K562 (cell line): ENCODE data around the gene ARV1. TPM values are rescaled to one million over a fixed set of nuclear protein-coding genes. Genes with fewer than 3 reads are reported as not detected.

Experiments
- BDP1 ChIP-seq: IDR thresholded peaks from 3 replicates; pipeline ENCODE4 v1.6.1; 2011; ENCODE audit not compliant: insufficient read length, insufficient read depth
- CEBPG ChIP-seq, 3 experiments: fragments of 200-800 bp in 1 of 3; sonication (Bioruptor generic) in 1 of 3; sonication (generic) in 1 of 3; formaldehyde crosslinking in 1 of 3; IDR thresholded peaks in 2 of 3; conservative IDR thresholded peaks in 1 of 3; 2 replicates each; pipeline versions ENCODE4 v1.6.1 to v1.8.0; 2016 to 2022; ENCODE audit warnings: missing compliant biosample characterization in 2 of 3, missing genetic modification characterization in 2 of 3, mild to moderate bottlenecking in 1 of 3, missing genetic modification reagents in 1 of 3
- HDAC8 ChIP-seq: fragments of 450-650 bp; IDR thresholded peaks from 2 replicates; pipeline ENCODE4 v1.6.1; 2016; ENCODE audit warnings: mild to moderate bottlenecking, missing genetic modification characterization, moderate library complexity, missing compliant biosample characterization
- KDM4B ChIP-seq, 2 experiments: fragments of 450-650 bp in 1 of 2; sonication (generic) in 1 of 2; IDR thresholded peaks; 2 replicates each; pipeline ENCODE4 v1.6.1; 2016 to 2017; ENCODE audit warnings: borderline replicate concordance in 2 of 2, antibody characterized with exemption in 1 of 2, low read depth in 1 of 2, mild to moderate bottlenecking in 1 of 2
- KLF13 ChIP-seq: fragments of 450-650 bp; IDR thresholded peaks from 2 replicates; pipeline ENCODE4 v1.6.1; 2016; ENCODE audit warnings: missing genetic modification characterization, low read depth, mild to moderate bottlenecking, missing compliant biosample characterization, moderate library complexity, borderline replicate concordance
- MNT ChIP-seq, 2 experiments: fragments of 450-650 bp; conservative IDR thresholded peaks; 2 replicates each; pipeline ENCODE4 v1.6.1; 2017; ENCODE audit warnings: mild to moderate bottlenecking in 2 of 2, moderate library complexity in 2 of 2
- NCOA6 ChIP-seq: fragments of 450-650 bp; IDR thresholded peaks from 2 replicates; pipeline ENCODE4 v1.6.1; 2017; ENCODE audit warnings: mild to moderate bottlenecking
- RBM17 ChIP-seq: fragments of 200-400 bp; formaldehyde crosslinking; IDR thresholded peaks from 2 replicates; pipeline ENCODE4 v1.6.1; 2017; ENCODE audit warnings: low read depth, mild to moderate bottlenecking, low read length, borderline replicate concordance
- RNF2 ChIP-seq: sonication (generic); IDR thresholded peaks from 2 replicates; pipeline ENCODE4 v1.6.1; 2016
- SMAD2 ChIP-seq: fragments of 150-350 bp; IDR thresholded peaks from 2 replicates; pipeline ENCODE4 v1.6.1; 2014; ENCODE audit warnings: low read depth, mild to moderate bottlenecking, low read length
- TFAP4 ChIP-seq: sonication (generic); formaldehyde crosslinking; IDR thresholded peaks from 2 replicates; pipeline ENCODE4 v1.8.0; 2022; ENCODE audit warnings: missing genetic modification reagents, mild to moderate bottlenecking, moderate library complexity, borderline replicate concordance
- THAP7 ChIP-seq: fragments of 250-450 bp; sonication (Bioruptor Pico); IDR thresholded peaks from 2 replicates; pipeline ENCODE4 v1.5.0; 2021
- TOE1 ChIP-seq, 2 experiments: fragments of 450-650 bp in 1 of 2; sonication (generic) in 1 of 2; formaldehyde crosslinking in 1 of 2; IDR thresholded peaks; 2 replicates each; pipeline versions ENCODE4 v1.7.1 to v1.8.0; 2016 to 2022; ENCODE audit warnings: borderline replicate concordance in 2 of 2, mild to moderate bottlenecking in 2 of 2, antibody characterized with exemption in 1 of 2, inconsistent platforms in 1 of 2, low read depth in 1 of 2, missing genetic modification reagents in 1 of 2, moderate library complexity in 1 of 2
- ZBTB26 ChIP-seq: fragments of 450-650 bp; formaldehyde crosslinking; IDR thresholded peaks from 2 replicates; pipeline ENCODE4 v1.4.0; 2022; ENCODE audit warnings: missing genetic modification characterization
- ZBTB49 ChIP-seq: sonication (generic); formaldehyde crosslinking; IDR thresholded peaks from 2 replicates; pipeline ENCODE4 v1.8.0; 2022; ENCODE audit warnings: missing genetic modification reagents, mild to moderate bottlenecking, borderline replicate concordance
- ZNF384 ChIP-seq: IDR thresholded peaks from 2 replicates; pipeline ENCODE4 v1.6.1; 2012; ENCODE audit warnings: low read depth, low read length, improper control_type of control experiment
- ZNF41 ChIP-seq: fragments of 250-450 bp; sonication (Bioruptor Pico); conservative IDR thresholded peaks from 2 replicates; pipeline ENCODE4 v1.4.0; 2020; ENCODE audit warnings: mild to moderate bottlenecking
- ZSCAN29 ChIP-seq: fragments of 450-650 bp; IDR thresholded peaks from 2 replicates; pipeline ENCODE4 v1.6.1; 2017
- polyA plus RNA-seq, 8 experiments: library from polyadenylated mRNA; depleted of rRNA in 4 of 8; stranded (reverse) in 5 of 8; unstranded in 3 of 8; fragments of >200 nt; fragmentation: Nextera tagmentation in 2 of 8; fragmentation: Illumina TruSeq in 1 of 8; extraction: Ambion mirVana in 2 of 8; extraction: Trizol in 1 of 8; gene quantifications; 2 replicates each; pipeline versions ENCODE4 v1.2.1 to v1.2.3, GENCODE V29; 2011 to 2014; ENCODE audit warnings: inconsistent platforms in 1 of 8, missing spikeins in 1 of 8
- total RNA-seq, 7 experiments: library from RNA; depleted of rRNA in 6 of 7; stranded (reverse); fragments of >200 nt in 6 of 7; fragmentation: Illumina TruSeq in 2 of 7; extraction: Trizol in 2 of 7; gene quantifications; 2 replicates each; pipeline versions ENCODE4 v1.2.1 to v1.2.3, GENCODE V29; 2011 to 2021; ENCODE audit warnings: low replicate concordance in 1 of 7

ARV1 gene
- total and polyA plus RNA-seq, 9 of the 15 experiments (the other 6 are each of a cell fraction or from before 2014, with no cell fraction given) = 54.8 to 139 (median 74.0) TPM

GRCh38 chr1:231039161-231040018 lies 60.5 kb downstream of the ARV1 start (continued):
- TF ChIP-seq CEBPG (CRISPR knock-in tag; IDR thresholded peaks at IDR 0.05) (peak; percentile 48), CEBPG (tag; conservative IDR thresholded peaks at IDR 0.05 in 1 of 2, IDR thresholded peaks at IDR 0.05 in 1 of 2) (peak in 1 of 2 experiments; percentile 17; a peak in 1 of 4 replicates), MNT (conservative IDR thresholded peaks at IDR 0.05) (peak; percentile 24 to 69; a peak in 2 of 4 replicates), BDP1 (no peak), ZBTB26 (CRISPR knock-in tag) (no peak), THAP7 (CRISPR knock-in tag) (0 out of 2 replicates have a peak, but pooled peaks have one; percentile 18), ZBTB49 (CRISPR knock-in tag) (no peak), HDAC8 (tag) (no peak), KDM4B (IDR thresholded peaks at IDR 0.05; ENCODE audit: borderline replicate concordance in 2 of 2, low read depth in 1 of 2) (no peak; a peak in 1 of 4 replicates), RNF2 (peak; percentile 42; the same call in 1 of the 2 replicates), SMAD2 (no peak), ZSCAN29 (peak; percentile 72), NCOA6 (no peak), ZNF384 (no peak), ZNF41 (CRISPR knock-in tag) (no peak), TFAP4 (CRISPR knock-in tag) (peak; percentile 79; the same call in 1 of the 2 replicates), TOE1 (IDR thresholded peaks at IDR 0.05; ENCODE audit: borderline replicate concordance) (no peak), TOE1 (CRISPR knock-in tag; IDR thresholded peaks at IDR 0.05; ENCODE audit: borderline replicate concordance, low read depth) (no peak), KLF13 (0 out of 2 replicates have a peak, but pooled peaks have one; percentile 41), RBM17 (no peak)
